IMR-90 (cell line): ENCODE data around the gene RBMS2. TPM values are rescaled to one million over a fixed set of nuclear protein-coding genes. Genes with fewer than 3 reads are reported as not detected.

ENCODE experiments used
- ATAC-seq: fragments of 200-7000 bp; cut with Tn5 transposase; 2 replicates; pipeline ENCODE4 v1.9.1; 2020; ENCODE audit warnings: low read depth, mild to moderate bottlenecking, moderate library complexity
- BruUV-seq: library from RNA; stranded (reverse); fragments of 400-500 nt; replicated peaks from 2 replicates; lab custom pipeline; 2021; lab: Mats Ljungman, UMichigan
- CTCF ChIA-PET: fragments of 300-600 bp; formaldehyde crosslinking; extraction: SDS; loops from one replicate; lab custom pipeline; 2021; ENCODE audit warnings: antibody characterized with exemption; lab: Yijun Ruan, JAX
- POLR2A ChIA-PET: fragments of 300-600 bp; sonication (Branson Sonifier 250); formaldehyde crosslinking; loops from one replicate; lab custom pipeline; 2022; ENCODE audit warnings: antibody characterized with exemption; ENCODE audit not compliant: unreplicated experiment; lab: Charles Lee
- DNase-seq: peaks from one replicate; pipeline ENCODE4 v3.0.0; 2013
- H2AFZ ChIP-seq: replicated peaks from 2 replicates; pipeline ENCODE3; 2013; ENCODE audit warnings: low read length, mild to moderate bottlenecking; ENCODE audit not compliant: poor library complexity
- H2AK5ac ChIP-seq: 2 replicates; pipeline ENCODE4 v1.6.1; 2013; ENCODE audit warnings: low read depth, low read length, inconsistent platforms
- H2AK9ac ChIP-seq: replicated peaks from 2 replicates; pipeline ENCODE3; 2013; ENCODE audit warnings: mild to moderate bottlenecking, low read depth, low read length, moderate library complexity; ENCODE audit not compliant: poor library complexity
- H2BK120ac ChIP-seq: 2 replicates; pipeline ENCODE4 v1.6.1; 2013; ENCODE audit warnings: low read depth, low read length, inconsistent platforms
- H2BK15ac ChIP-seq: 3 replicates; pipeline ENCODE4 v1.6.1; 2013; ENCODE audit warnings: low read depth, low read length, inconsistent platforms
- H2BK20ac ChIP-seq: 2 replicates; pipeline ENCODE4 v1.6.1; 2013; ENCODE audit warnings: low read depth, mild to moderate bottlenecking, inconsistent platforms, low read length, moderate library complexity
- H2BK5ac ChIP-seq: 2 replicates; pipeline ENCODE4 v1.6.1; 2013; ENCODE audit warnings: mild to moderate bottlenecking, low read depth, low read length, inconsistent platforms; ENCODE audit not compliant: poor library complexity, severe bottlenecking
- H3K14ac ChIP-seq: replicated peaks from 2 replicates; pipeline ENCODE4 v1.6.1; 2013; ENCODE audit warnings: low read depth, low read length, inconsistent platforms
- H3K18ac ChIP-seq: 2 replicates; pipeline ENCODE4 v1.6.1; 2013; ENCODE audit warnings: low read depth, low read length, control low read depth
- H3K23ac ChIP-seq: 2 replicates; pipeline ENCODE4 v1.6.1; 2013; ENCODE audit warnings: low read depth, low read length, inconsistent platforms
- H3K27ac ChIP-seq: 2 replicates; pipeline ENCODE4 v1.5.1; 2013; ENCODE audit warnings: mild to moderate bottlenecking, control low read depth, low read length; ENCODE audit not compliant: insufficient read depth
- H3K27me3 ChIP-seq: 2 replicates; pipeline ENCODE4 v1.6.1; 2013; ENCODE audit warnings: low read length; ENCODE audit not compliant: control insufficient read depth, insufficient read depth
- H3K36me3 ChIP-seq: 2 replicates; pipeline ENCODE4 v1.6.1; 2013; ENCODE audit warnings: low read length, mixed read lengths; ENCODE audit not compliant: control insufficient read depth, insufficient read depth
- H3K4ac ChIP-seq: 2 replicates; pipeline ENCODE4 v1.6.1; 2013; ENCODE audit warnings: low read depth, low read length, inconsistent platforms
- H3K4me1 ChIP-seq: 2 replicates; pipeline ENCODE4 v1.6.1; 2013; ENCODE audit warnings: low read length, mixed read lengths; ENCODE audit not compliant: control insufficient read depth, insufficient read depth
- H3K4me2 ChIP-seq: 2 replicates; pipeline ENCODE4 v1.6.1; 2013; ENCODE audit warnings: low read depth, mild to moderate bottlenecking, control low read depth, low read length, moderate library complexity
- H3K4me3 ChIP-seq: 2 replicates; pipeline ENCODE4 v1.5.1; 2013; ENCODE audit warnings: low read depth, mild to moderate bottlenecking, control low read depth, low read length, moderate library complexity; ENCODE audit not compliant: insufficient read depth
- H3K56ac ChIP-seq: 2 replicates; pipeline ENCODE4 v1.6.1; 2013; ENCODE audit warnings: low read length, inconsistent platforms; ENCODE audit not compliant: insufficient read depth; ENCODE audit errors: extremely low read depth
- H3K79me1 ChIP-seq, 2 experiments: 2 replicates each; pipeline ENCODE4 v1.6.1; 2013; ENCODE audit warnings: low read length in 2 of 2, inconsistent platforms in 1 of 2, low read depth in 1 of 2
- H3K9ac ChIP-seq: 2 replicates; pipeline ENCODE4 v1.6.1; 2013; ENCODE audit warnings: low read depth, low read length, control low read depth
- H3K9me1 ChIP-seq: 2 replicates; pipeline ENCODE4 v1.6.1; 2013; ENCODE audit warnings: low read length, inconsistent platforms; ENCODE audit not compliant: insufficient read depth
- H3K9me3 ChIP-seq: 2 replicates; pipeline ENCODE4 v1.6.1; 2013; ENCODE audit warnings: low read length; ENCODE audit not compliant: control insufficient read depth, insufficient read depth
- H4K20me1 ChIP-seq: 2 replicates; pipeline ENCODE4 v1.6.1; 2013; ENCODE audit warnings: low read length, inconsistent platforms; ENCODE audit not compliant: insufficient read depth
- H4K5ac ChIP-seq: 2 replicates; pipeline ENCODE4 v1.6.1; 2013; ENCODE audit warnings: mild to moderate bottlenecking, low read depth, low read length, control low read depth
- H4K8ac ChIP-seq, 2 experiments: 2 replicates each; pipeline ENCODE4 v1.6.1; 2013; ENCODE audit warnings: low read depth in 2 of 2, low read length in 2 of 2, control low read depth in 1 of 2, inconsistent platforms in 1 of 2
- H4K91ac ChIP-seq: 2 replicates; pipeline ENCODE4 v1.6.1; 2013; ENCODE audit warnings: low read depth, low read length, inconsistent platforms; ENCODE audit not compliant: insufficient read depth
- CEBPB ChIP-seq: IDR thresholded peaks from 2 replicates; pipeline ENCODE4 v1.6.1; 2012; ENCODE audit warnings: low read depth, low read length, improper control_type of control experiment
- CHD1 ChIP-seq: IDR thresholded peaks from 2 replicates; pipeline ENCODE4 v1.6.1; 2012; ENCODE audit warnings: low read depth, low read length, improper control_type of control experiment
- CTCF ChIP-seq: conservative IDR thresholded peaks from 2 replicates; pipeline ENCODE4 v1.5.1; 2012; ENCODE audit warnings: mild to moderate bottlenecking, low read depth, low read length, improper control_type of control experiment
- FOS ChIP-seq: fragments of 150-350 bp; IDR thresholded peaks from 2 replicates; pipeline ENCODE4 v1.6.1; 2016; ENCODE audit warnings: low read depth, low read length
- MAFK ChIP-seq: IDR thresholded peaks from 2 replicates; pipeline ENCODE4 v1.6.1; 2012; ENCODE audit warnings: low read depth, low read length, improper control_type of control experiment
- MAZ ChIP-seq: IDR thresholded peaks from 2 replicates; pipeline ENCODE4 v1.6.1; 2012; ENCODE audit warnings: low read depth, mild to moderate bottlenecking, low read length, improper control_type of control experiment, moderate library complexity, borderline replicate concordance
- NFE2L2 ChIP-seq: fragments of 150-350 bp; IDR thresholded peaks from 2 replicates; pipeline ENCODE4 v1.6.1; 2016; ENCODE audit warnings: low read depth, mild to moderate bottlenecking, low read length
- POLR2A ChIP-seq: IDR thresholded peaks from 2 replicates; pipeline ENCODE4 v1.6.1; 2012; ENCODE audit warnings: mild to moderate bottlenecking, low read depth, low read length
- RAD21 ChIP-seq: IDR thresholded peaks from 2 replicates; pipeline ENCODE4 v1.6.1; 2012; ENCODE audit warnings: low read length, improper control_type of control experiment
- RCOR1 ChIP-seq: IDR thresholded peaks from 2 replicates; pipeline ENCODE4 v1.6.1; 2012; ENCODE audit warnings: mild to moderate bottlenecking, low read length, improper control_type of control experiment; ENCODE audit not compliant: insufficient replicate concordance
- RFX5 ChIP-seq: IDR thresholded peaks from 2 replicates; pipeline ENCODE4 v1.8.0; 2012; ENCODE audit warnings: low read depth, mild to moderate bottlenecking, low read length, moderate library complexity
- SMC3 ChIP-seq: fragments of 150-350 bp; IDR thresholded peaks from 2 replicates; pipeline ENCODE4 v1.6.1; 2016; ENCODE audit warnings: low read depth, mild to moderate bottlenecking, antibody characterized with exemption, low read length, moderate library complexity
- USF2 ChIP-seq: fragments of 150-350 bp; IDR thresholded peaks from 2 replicates; pipeline ENCODE4 v1.6.1; 2017; ENCODE audit warnings: mild to moderate bottlenecking, antibody characterized with exemption, low read length, low read depth
- whole genome bisulfite sequencing, 2 experiments: methylation state at CpG; one replicate each; pipeline versions ENCODE4 v1.1.5 to v1.1.7; 2013; ENCODE audit warnings: missing lambda C conversion rate in 2 of 2; ENCODE audit not compliant: insufficient read length in 1 of 2; ENCODE audit errors: extremely low coverage in 2 of 2; 5-methylcytosine and 5-hydroxymethylcytosine counted together
- dilution Hi-C: fragments of 300-500 bp; cut with HindIII; formaldehyde crosslinking; loops from one replicate; pipeline ENCODE4 v1.14.3; 2018; ENCODE audit warnings: low sequenced_read_pairs; ENCODE audit not compliant: unreplicated experiment
- in situ Hi-C: fragments of 300-500 bp; cut with MboI; formaldehyde crosslinking; loops from 3 replicates; pipeline ENCODE4 v1.14.3; 2019; ENCODE audit warnings: low sequenced_read_pairs, inconsistent platforms, mixed read lengths
- intact Hi-C: fragments of 100-400 bp; cut with micrococcal nuclease; formaldehyde crosslinking; loops from 2 replicates; pipeline ENCODE4 v1.10.0; 2022
- polyA plus RNA-seq, 3 experiments: library from polyadenylated mRNA; depleted of rRNA; stranded (reverse); fragments of >200 nt; gene quantifications; 2 replicates each; pipeline ENCODE4 v1.2.3, GENCODE V29; 2012; ENCODE audit warnings: low replicate concordance in 1 of 3
- total RNA-seq: library from RNA; depleted of rRNA; stranded (reverse); fragments of >200 nt; gene quantifications from 2 replicates; pipeline ENCODE4 v1.2.3, GENCODE V29; 2012

Gene RBMS2
- total and polyA plus RNA-seq, 2 of the 4 experiments (the other 2 are of a cell fraction): 38.0 to 43.6 TPM

GRCh38 chr12:56522411-56523193 is 982 bp downstream of the RBMS2 start (continued):
- TF ChIP-seq SMC3 (no peak), RAD21 (no peak)

- no peak overlapping the region for H3K56ac ChIP-seq
- in situ Hi-C loops: no loop called here
- no peak for TF ChIP-seq POLR2A
- TF ChIP-seq CEBPB: no peak
- no peak for TF ChIP-seq CTCF
- no peak for TF ChIP-seq FOS
- no peak for TF ChIP-seq RAD21
- TF ChIP-seq USF2: no peak
- TF ChIP-seq SMC3: no peak
- no peak for TF ChIP-seq RFX5
- TF ChIP-seq MAFK: no peak
- no peak for TF ChIP-seq MAZ
- TF ChIP-seq CHD1: no peak
- no peak for TF ChIP-seq NFE2L2
- no peak for TF ChIP-seq RCOR1
Observed at GRCh38 chr12:56528846-56529245, 7.2 kb downstream of the RBMS2 start.

More at GRCh38 chr12:56528846-56529245, 7.2 kb downstream of the RBMS2 start:
- dilution Hi-C loops: no loop called here
- peak overlapping the region; percentile 51; the same call in 1 of the 3 replicates for H2BK15ac ChIP-seq
- H2AFZ ChIP-seq: no peak overlapping the region
- H2AK9ac ChIP-seq: no peak overlapping the region
- H4K5ac ChIP-seq: peak overlapping the region; percentile 73; the same call in 1 of the 2 replicates
- peak overlapping the region in 1 of 2 experiments; percentile 27; a peak in 1 of 4 replicates for H4K8ac ChIP-seq
- H3K18ac ChIP-seq: peak overlapping the region; percentile 54; the same call in 1 of the 2 replicates
- POLR2A ChIA-PET: no interaction called here
- H3K9me1 ChIP-seq: peaks cover 13% of the 10 kb centered on the region
- peak overlapping the region; percentile 64; the same call in 1 of the 2 replicates for H2AK5ac ChIP-seq
- H3K27me3 ChIP-seq: no peaks in the 10 kb centered on the region
- CTCF ChIA-PET: no interaction called here
- peaks cover 16% of the 10 kb centered on the region for H3K4me1 ChIP-seq
- peaks cover 23% of the 10 kb centered on the region for H4K20me1 ChIP-seq
- H3K14ac ChIP-seq: no peak overlapping the region; the same call in 1 of the 2 replicates
- H3K36me3 ChIP-seq: peaks cover 9% of the 10 kb centered on the region
- no peaks in the 10 kb centered on the region for H3K9me3 ChIP-seq
- H2BK120ac ChIP-seq: no peak overlapping the region; the same call in 1 of the 2 replicates
- H3K9ac ChIP-seq: no peak overlapping the region; the same call in 1 of the 2 replicates
- no peak overlapping the region for H4K91ac ChIP-seq
- no TSS peak for BruUV-seq
- no peak overlapping the region; the same call in 1 of the 2 replicates for H3K23ac ChIP-seq
- H3K4ac ChIP-seq: peak overlapping the region; percentile 67
- peaks cover 0 to 42% of the 10 kb centered on the region in 2 experiments; a peak in 2 of 4 replicates for H3K79me1 ChIP-seq
- H2BK20ac ChIP-seq: peak overlapping the region; percentile 40; the same call in 1 of the 2 replicates
- peak overlapping the region; percentile 65; the same call in 1 of the 2 replicates for H3K4me2 ChIP-seq
- no peak overlapping the region for H3K4me3 ChIP-seq
- peak overlapping the region; percentile 100 for H2BK5ac ChIP-seq
- ATAC-seq (peak; percentile 5; the same call in 1 of the 2 replicates), DNase-seq (peak; percentile 55)
- intact Hi-C loops: no loop called here
- 100% methylated on average over 1 of the region's 1 CpG; no CpG with 5 or more reads in 1 of the 2 experiments for WGBS, 2 experiments
- peak overlapping the region; percentile 81; the same call in 1 of the 2 replicates for H3K27ac ChIP-seq
